ENCODE measurements around the gene AMZ2. TPM values are rescaled to one million over a fixed set of nuclear protein-coding genes. Genes with fewer than 3 reads are reported as not detected.
"Not testable (repeated sequence)": the region's sequence is repeated elsewhere in the genome, so short reads cannot be mapped to it uniquely, and the experiment has no call there.

Gene AMZ2
- total RNA-seq, 2 experiments from 2014 or later, result 106 to 107 TPM

- not testable (repeated sequence) for DNase-seq; H3K27me3 Mint-ChIP-seq; H3K27ac Mint-ChIP-seq; ATAC-seq; H3K9me3 Mint-ChIP-seq (ENCODE audit: low read depth)
- H3K36me3 Mint-ChIP-seq, result peaks cover 45% of the 10 kb centered on the region
- CTCF ChIA-PET, result interaction anchor here (0.6 to 14.7 kb wide), 3 partner anchors 22 to 28 kb away, joined by 3 to 278 read pairs (median 4); no protein-coding TSS in a partner anchor
- peaks cover 40% of the 10 kb centered on the region for H3K4me1 Mint-ChIP-seq
- peak overlapping the region; percentile 39 for H3K4me3 Mint-ChIP-seq
These were observed 39.2 kb upstream of the AMZ2 start for GRCh38 chr17:68208651-68209050.

GRCh38 chr17:68209191-68209900, 38.5 kb upstream of the AMZ2 start:
- peaks cover 47% of the 10 kb centered on the region for H3K4me1 Mint-ChIP-seq
- H3K9me3 Mint-ChIP-seq (ENCODE audit: low read depth); ATAC-seq: not testable (repeated sequence)

GRCh38 chr17:68210570-68211315, 37.1 kb upstream of the AMZ2 start:
- Mint-ChIP-seq H3K27me3 (no peaks in the 10 kb centered on the region), H3K27ac (no peak overlapping the region), H3K9me3 (ENCODE audit: low read depth) (no peaks in the 10 kb centered on the region), H3K4me3 (no peak overlapping the region), H3K4me1 (peaks cover 47% of the 10 kb centered on the region), H3K36me3 (peaks cover 46% of the 10 kb centered on the region)
- CTCF ChIA-PET, result no interaction called here
- ATAC-seq (no peak), DNase-seq (no peak)

More at GRCh38 chr17:68209191-68209900, 38.5 kb upstream of the AMZ2 start:
- not testable (repeated sequence) for H3K4me3 Mint-ChIP-seq, H3K27me3 Mint-ChIP-seq, H3K27ac Mint-ChIP-seq, DNase-seq
- CTCF ChIA-PET, result interaction anchor here (14.7 kb wide), 1 partner anchor 23 kb away, joined by 278 read pairs; no protein-coding TSS in a partner anchor
- H3K36me3 Mint-ChIP-seq, result peaks cover 46% of the 10 kb centered on the region

GRCh38 chr17:68213428-68214411, 34.1 kb upstream of the AMZ2 start:
- ATAC-seq; H3K9me3 Mint-ChIP-seq (ENCODE audit: low read depth): not testable (repeated sequence)
- peak overlapping the region; percentile 3 for H3K4me3 Mint-ChIP-seq

GRCh38 chr17:68215453-68215852, 32.4 kb upstream of the AMZ2 start:
- ATAC-seq; CTCF ChIA-PET; H3K27ac Mint-ChIP-seq; H3K27me3 Mint-ChIP-seq; H3K9me3 Mint-ChIP-seq (ENCODE audit: low read depth); H3K4me3 Mint-ChIP-seq: not testable (repeated sequence)
- H3K4me1 Mint-ChIP-seq, result peaks cover 30% of the 10 kb centered on the region
- DNase-seq, result peak; percentile 12
- peaks cover 40% of the 10 kb centered on the region for H3K36me3 Mint-ChIP-seq

More at GRCh38 chr17:68213428-68214411, 34.1 kb upstream of the AMZ2 start:
- Mint-ChIP-seq H3K36me3 (peaks cover 45% of the 10 kb centered on the region), H3K4me1 (peaks cover 34% of the 10 kb centered on the region), H3K27ac (peak overlapping the region; percentile 32)
- DNase-seq, result peak; percentile 21
- H3K27me3 Mint-ChIP-seq, result not testable (repeated sequence)
- CTCF ChIA-PET, result interaction anchor here (0.7 to 1.9 kb wide), 6 partner anchors 13 to 185 kb away, joined by 3 to 7 read pairs (median 4); no protein-coding TSS in a partner anchor

GRCh38 chr17:68219429-68219828, 28.4 kb upstream of the AMZ2 start:
- H3K27ac Mint-ChIP-seq; DNase-seq; ATAC-seq; H3K4me3 Mint-ChIP-seq; H3K4me1 Mint-ChIP-seq; H3K9me3 Mint-ChIP-seq (ENCODE audit: low read depth); H3K27me3 Mint-ChIP-seq; CTCF ChIA-PET: not testable (repeated sequence)
- H3K36me3 Mint-ChIP-seq, result peaks cover 28% of the 10 kb centered on the region

GRCh38 chr17:68220186-68220585, 27.7 kb upstream of the AMZ2 start:
- H3K4me3 Mint-ChIP-seq; H3K27me3 Mint-ChIP-seq; CTCF ChIA-PET; DNase-seq; H3K9me3 Mint-ChIP-seq (ENCODE audit: low read depth); ATAC-seq; H3K4me1 Mint-ChIP-seq; H3K27ac Mint-ChIP-seq: not testable (repeated sequence)
- peaks cover 31% of the 10 kb centered on the region for H3K36me3 Mint-ChIP-seq

GRCh38 chr17:68220786-68221185, 27.1 kb upstream of the AMZ2 start:
- CTCF ChIA-PET; H3K4me1 Mint-ChIP-seq; H3K9me3 Mint-ChIP-seq (ENCODE audit: low read depth); H3K4me3 Mint-ChIP-seq; H3K27me3 Mint-ChIP-seq; DNase-seq; H3K27ac Mint-ChIP-seq; ATAC-seq: not testable (repeated sequence)
- H3K36me3 Mint-ChIP-seq, result peaks cover 30% of the 10 kb centered on the region

GRCh38 chr17:68221786-68222185, 26.1 kb upstream of the AMZ2 start:
- CTCF ChIA-PET, result no interaction called here
- H3K27me3 Mint-ChIP-seq, result no peaks in the 10 kb centered on the region
- peaks cover 10% of the 10 kb centered on the region for H3K4me1 Mint-ChIP-seq

GRCh38 chr17:68222606-68223005, 25.2 kb upstream of the AMZ2 start:
- CTCF ChIA-PET, result no interaction called here
- peaks cover 12% of the 10 kb centered on the region for H3K4me1 Mint-ChIP-seq
- no peak overlapping the region for H3K4me3 Mint-ChIP-seq
- no peaks in the 10 kb centered on the region for H3K9me3 Mint-ChIP-seq (ENCODE audit: low read depth)
- ATAC-seq, result no peak
- no peak overlapping the region for H3K27ac Mint-ChIP-seq
- no peaks in the 10 kb centered on the region for H3K27me3 Mint-ChIP-seq
- H3K36me3 Mint-ChIP-seq, result peaks cover 28% of the 10 kb centered on the region
- no peak for DNase-seq

More at GRCh38 chr17:68221786-68222185, 26.1 kb upstream of the AMZ2 start:
- Mint-ChIP-seq H3K9me3 (ENCODE audit: low read depth) (no peaks in the 10 kb centered on the region), H3K27ac (no peak overlapping the region), H3K4me3 (no peak overlapping the region), H3K36me3 (peaks cover 29% of the 10 kb centered on the region)
- no peak for ATAC-seq
- no peak for DNase-seq

- CTCF ChIA-PET, result interaction anchor here (1.1 to 1.7 kb wide), 4 partner anchors 17 to 233 kb away, joined by 3 to 4 read pairs (median 3); no protein-coding TSS in a partner anchor
- peaks cover 24% of the 10 kb centered on the region for H3K4me1 Mint-ChIP-seq
- DNase-seq; ATAC-seq; H3K4me3 Mint-ChIP-seq; H3K9me3 Mint-ChIP-seq (ENCODE audit: low read depth); H3K27me3 Mint-ChIP-seq; H3K27ac Mint-ChIP-seq: not testable (repeated sequence)
- H3K36me3 Mint-ChIP-seq, result peaks cover 16% of the 10 kb centered on the region
These were observed 22.8 kb upstream of the AMZ2 start for GRCh38 chr17:68225055-68225454.

GRCh38 chr17:68228039-68228680, 19.7 kb upstream of the AMZ2 start:
- H3K27me3 Mint-ChIP-seq; CTCF ChIA-PET; H3K9me3 Mint-ChIP-seq (ENCODE audit: low read depth); DNase-seq; H3K4me3 Mint-ChIP-seq: not testable (repeated sequence)
- peak overlapping the region; percentile 17 for H3K27ac Mint-ChIP-seq
- peaks cover 11% of the 10 kb centered on the region for H3K36me3 Mint-ChIP-seq
- peaks cover 31% of the 10 kb centered on the region for H3K4me1 Mint-ChIP-seq
- peak; percentile 36 for ATAC-seq
